Fibroblast of lung (primary cell): Measurements from ENCODE around the gene S100A14.

Experiments used
- EZH2 ChIP-seq: IDR thresholded peaks from 2 replicates; pipeline ENCODE4 v1.5.1; 2012; ENCODE audit warnings: low read length, control low read depth, mild to moderate bottlenecking; ENCODE audit errors: missing control alignments
- TF ChIP-seq, protein P1 (sequence below), 2 donors: IDR thresholded peaks in 1 of 2; conservative IDR thresholded peaks in 1 of 2; 1 replicate in 1 of 2; 2 replicates in 1 of 2; pipeline ENCODE4 v1.5.1; 2011 to 2012; ENCODE audit warnings: low read length in 2 of 2, control low read depth in 1 of 2, inconsistent platforms in 1 of 2, low read depth in 1 of 2, mild to moderate bottlenecking in 1 of 2

DNA sequence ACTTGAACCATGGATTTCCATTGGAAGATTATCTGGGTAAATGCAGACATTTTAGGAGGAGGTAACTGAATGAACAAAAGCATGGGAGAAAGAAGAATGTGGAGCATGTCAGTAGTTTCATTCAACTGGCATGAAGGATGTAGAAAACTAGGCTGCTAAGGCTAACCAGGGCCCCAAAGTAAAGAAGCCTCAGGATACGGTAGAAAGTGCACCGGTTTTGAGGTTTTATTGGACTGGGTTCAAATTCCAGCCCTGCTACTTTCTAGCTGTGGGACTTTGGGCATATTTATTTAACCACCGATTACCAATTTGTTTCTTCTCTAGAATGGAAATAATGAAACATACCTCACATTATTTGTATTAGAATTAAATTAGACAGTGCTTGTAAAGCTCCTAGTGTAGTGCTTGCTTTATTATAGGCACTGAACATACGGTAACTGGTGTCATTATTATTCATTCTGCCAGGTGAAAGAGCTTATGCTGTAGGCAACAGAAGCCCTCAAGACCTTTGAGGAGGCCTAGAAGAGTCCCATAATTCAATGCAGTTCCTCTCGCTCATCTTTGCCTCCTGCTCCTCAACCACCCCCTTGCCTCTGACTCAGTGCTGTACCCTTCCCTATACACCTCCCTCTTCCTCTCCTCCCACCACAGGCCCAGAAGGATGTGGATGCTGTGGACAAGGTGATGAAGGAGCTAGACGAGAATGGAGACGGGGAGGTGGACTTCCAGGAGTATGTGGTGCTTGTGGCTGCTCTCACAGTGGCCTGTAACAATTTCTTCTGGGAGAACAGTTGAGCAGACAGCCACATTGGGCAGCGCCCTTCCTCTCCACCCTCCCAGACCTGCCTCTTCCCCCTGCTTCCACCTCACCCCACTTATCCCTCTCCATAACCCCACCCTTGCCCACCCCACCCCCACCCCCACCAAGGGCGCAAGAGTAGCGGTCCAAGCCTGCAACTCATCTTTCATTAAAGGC lies 15.2 kb upstream of the S100A14 start:
- TF ChIP-seq, protein P1, sequence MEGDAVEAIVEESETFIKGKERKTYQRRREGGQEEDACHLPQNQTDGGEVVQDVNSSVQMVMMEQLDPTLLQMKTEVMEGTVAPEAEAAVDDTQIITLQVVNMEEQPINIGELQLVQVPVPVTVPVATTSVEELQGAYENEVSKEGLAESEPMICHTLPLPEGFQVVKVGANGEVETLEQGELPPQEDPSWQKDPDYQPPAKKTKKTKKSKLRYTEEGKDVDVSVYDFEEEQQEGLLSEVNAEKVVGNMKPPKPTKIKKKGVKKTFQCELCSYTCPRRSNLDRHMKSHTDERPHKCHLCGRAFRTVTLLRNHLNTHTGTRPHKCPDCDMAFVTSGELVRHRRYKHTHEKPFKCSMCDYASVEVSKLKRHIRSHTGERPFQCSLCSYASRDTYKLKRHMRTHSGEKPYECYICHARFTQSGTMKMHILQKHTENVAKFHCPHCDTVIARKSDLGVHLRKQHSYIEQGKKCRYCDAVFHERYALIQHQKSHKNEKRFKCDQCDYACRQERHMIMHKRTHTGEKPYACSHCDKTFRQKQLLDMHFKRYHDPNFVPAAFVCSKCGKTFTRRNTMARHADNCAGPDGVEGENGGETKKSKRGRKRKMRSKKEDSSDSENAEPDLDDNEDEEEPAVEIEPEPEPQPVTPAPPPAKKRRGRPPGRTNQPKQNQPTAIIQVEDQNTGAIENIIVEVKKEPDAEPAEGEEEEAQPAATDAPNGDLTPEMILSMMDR (conservative IDR thresholded peaks at IDR 0.05 in 1 of 2, IDR thresholded peaks at IDR 0.05 in 1 of 2; ENCODE audit: low read depth in 1 of 2, low read length in 2 of 2): no peak
- TF ChIP-seq EZH2: no peak
